Measurements from ENCODE around the gene PNKD.

Gene PNKD

GRCh38 chr2:218393750-218394290 is 123.5 kb downstream of the PNKD start:
- no peak for TF ChIP-seq CTCF (IDR thresholded peaks at IDR 0.05; ENCODE audit: extremely low read depth, missing control alignments)
- no peak for DNase-seq (ENCODE audit: low spot score)

GRCh38 chr2:218394298-218395089 is 124.2 kb downstream of the PNKD start:
- no peak for DNase-seq (ENCODE audit: low spot score)

GRCh38 chr2:218395090-218395444 is 124.7 kb downstream of the PNKD start:
- DNase-seq (ENCODE audit: low spot score) = no peak
- no peak for TF ChIP-seq CTCF (IDR thresholded peaks at IDR 0.05; ENCODE audit: extremely low read depth, missing control alignments)

More at GRCh38 chr2:218394298-218395089, 124.2 kb downstream of the PNKD start:
- no peak for TF ChIP-seq CTCF (IDR thresholded peaks at IDR 0.05; ENCODE audit: extremely low read depth, missing control alignments)

- no peak for TF ChIP-seq CTCF (IDR thresholded peaks at IDR 0.05; ENCODE audit: extremely low read depth, missing control alignments)
- no peak for DNase-seq (ENCODE audit: low spot score)
Measured at GRCh38 chr2:218395456-218395825, 125.1 kb downstream of the PNKD start.

GRCh38 chr2:218395826-218396687 is 125.7 kb downstream of the PNKD start:
- DNase-seq (ENCODE audit: low spot score) = peak; percentile 95
- peak; percentile 41 for TF ChIP-seq CTCF (IDR thresholded peaks at IDR 0.05; ENCODE audit: extremely low read depth, missing control alignments)
